HCT116 (cell line): Measurements from ENCODE around the gene SYCP3. TPM values are rescaled to one million over a fixed set of nuclear protein-coding genes. Genes with fewer than 3 reads are reported as not detected.

Experiments used
- ATAC-seq: fragments of 200-7000 bp; cut with Tn5 transposase; 2 replicates; pipeline ENCODE4 v1.9.1; 2020; ENCODE audit warnings: mild to moderate bottlenecking, moderate library complexity
- BruUV-seq: library from RNA; stranded (reverse); fragments of 400-500 nt; replicated peaks from 2 replicates; lab custom pipeline; 2021; lab: Mats Ljungman, UMichigan
- CTCF ChIA-PET: fragments of 300-600 bp; sonication (Branson Sonifier 250); formaldehyde crosslinking; loops from one replicate; lab custom pipeline; 2021; ENCODE audit warnings: antibody characterized with exemption; lab: Charles Lee
- POLR2A ChIA-PET: fragments of 300-600, 350-600 bp; sonication (Branson Sonifier 250); formaldehyde crosslinking; loops from one replicate; lab custom pipeline; 2021; ENCODE audit warnings: antibody characterized with exemption; lab: Charles Lee
- RAD21 ChIA-PET, 2 experiments: fragments of 300-600 bp; sonication (Branson Sonifier 250); formaldehyde crosslinking; loops; one replicate each; lab custom pipeline; 2023; ENCODE audit warnings: low total read pairs in 2 of 2; ENCODE audit not compliant: uncharacterized antibody in 2 of 2, unreplicated experiment in 2 of 2, low non-redundant PET in 1 of 2; lab: Charles Lee
- DNase-seq: peaks from one replicate; pipeline ENCODE4 v3.0.0-alpha.2; 2010; ENCODE audit warnings: low read depth, low spot score
- H2AFZ ChIP-seq: fragments of 200-600 bp; shearing (Covaris generic), sonication (generic); 2 replicates; pipeline ENCODE4 v1.6.1; 2017; ENCODE audit warnings: low read depth, mixed run types, mixed read lengths, antibody characterized with exemption, low read length; ENCODE audit not compliant: poor library complexity, severe bottlenecking
- H3K27ac ChIP-seq: 2 replicates; pipeline ENCODE4 v1.5.1; 2012; ENCODE audit warnings: low read depth, low read length
- H3K27me3 ChIP-seq: fragments of 200-600 bp; sonication (generic); 2 replicates; pipeline ENCODE4 v1.6.1; 2016; ENCODE audit warnings: mixed run types, low read length, mixed read lengths; ENCODE audit not compliant: insufficient read depth
- H3K36me3 ChIP-seq, 2 experiments: fragments of 200-500 bp in 1 of 2; fragments of 200-600 bp in 1 of 2; sonication (Bioruptor generic) in 1 of 2; sonication (generic) in 1 of 2; 2 replicates each; pipeline versions ENCODE4 v1.5.1 to v1.6.1; 2014 to 2016; ENCODE audit warnings: low read length in 2 of 2, inconsistent platforms in 1 of 2, mixed read lengths in 1 of 2, mixed run types in 1 of 2; ENCODE audit not compliant: insufficient read depth in 2 of 2, control insufficient read depth in 1 of 2
- H3K4me1 ChIP-seq, 2 experiments: fragments of 200-600 bp in 1 of 2; sonication (generic) in 1 of 2; 2 replicates each; pipeline versions ENCODE4 v1.5.1 to v1.6.1; 2012 to 2017; ENCODE audit warnings: low read length in 2 of 2, inconsistent platforms in 1 of 2, mild to moderate bottlenecking in 1 of 2, mixed read lengths in 1 of 2, mixed run types in 1 of 2, moderate library complexity in 1 of 2; ENCODE audit not compliant: insufficient read depth in 2 of 2, control insufficient read depth in 1 of 2
- H3K4me2 ChIP-seq: fragments of 200-600 bp; sonication (generic); 2 replicates; pipeline ENCODE4 v1.6.1; 2017; ENCODE audit warnings: mixed run types, low read length, mixed read lengths
- H3K4me3 ChIP-seq, 2 experiments: fragments of 200-600 bp in 1 of 2; sonication (generic) in 1 of 2; replicated peaks in 1 of 2; 2 replicates each; pipeline ENCODE4 v1.5.1; 2011 to 2016; ENCODE audit warnings: low read length in 2 of 2, control low read depth in 1 of 2, low read depth in 1 of 2, mild to moderate bottlenecking in 1 of 2, mixed read lengths in 1 of 2, mixed run types in 1 of 2
- H3K79me2 ChIP-seq: fragments of 200-600 bp; sonication (generic); 2 replicates; pipeline ENCODE4 v1.6.1; 2017; ENCODE audit warnings: mild to moderate bottlenecking, mixed run types, low read length, moderate library complexity, mixed read lengths; ENCODE audit not compliant: insufficient read depth
- H3K9ac ChIP-seq: fragments of 200-600 bp; sonication (generic); 2 replicates; pipeline ENCODE4 v1.6.1; 2016; ENCODE audit warnings: low read length, mixed read lengths
- H3K9me2 ChIP-seq: fragments of 200-600 bp; sonication (generic), shearing (Covaris generic); 2 replicates; pipeline ENCODE4 v1.6.1; 2017; ENCODE audit warnings: mixed run types, mild to moderate bottlenecking, moderate library complexity; ENCODE audit not compliant: insufficient read depth
- H3K9me3 ChIP-seq, 2 experiments: fragments of 200-500 bp in 1 of 2; fragments of 200-600 bp in 1 of 2; sonication (Bioruptor generic) in 1 of 2; sonication (generic) in 1 of 2; 2 replicates each; pipeline ENCODE4 v1.6.1; 2014 to 2017; ENCODE audit warnings: low read length in 2 of 2, mixed read lengths in 2 of 2, inconsistent platforms in 1 of 2, low read depth in 1 of 2, mild to moderate bottlenecking in 1 of 2, mixed run types in 1 of 2, moderate library complexity in 1 of 2; ENCODE audit not compliant: control insufficient read depth in 1 of 2, insufficient read depth in 1 of 2
- H4K20me1 ChIP-seq: fragments of 200-600 bp; sonication (generic), shearing (Covaris generic); 2 replicates; pipeline ENCODE4 v1.6.1; 2017; ENCODE audit warnings: mixed run types, mild to moderate bottlenecking, moderate library complexity; ENCODE audit not compliant: insufficient read depth
- CBX3 ChIP-seq: IDR thresholded peaks from 2 replicates; pipeline ENCODE4 v1.6.1; 2012; ENCODE audit warnings: low read depth
- CEBPB ChIP-seq: IDR thresholded peaks from 2 replicates; pipeline ENCODE4 v1.6.1; 2012; ENCODE audit warnings: low read depth
- ELF1 ChIP-seq: IDR thresholded peaks from 2 replicates; pipeline ENCODE4 v1.6.1; 2012; ENCODE audit warnings: low read depth, borderline replicate concordance
- EZH2 ChIP-seq: fragments of 200-600 bp; sonication (generic); IDR thresholded peaks from 2 replicates; pipeline ENCODE4 v1.6.1; 2017; ENCODE audit warnings: antibody characterized with exemption, mixed run types
- EZH2phosphoT487 ChIP-seq: fragments of 200-600 bp; IDR thresholded peaks from 2 replicates; pipeline ENCODE4 v1.6.1; 2018; ENCODE audit warnings: antibody characterized with exemption, borderline replicate concordance
- FOSL1 ChIP-seq: IDR thresholded peaks from 2 replicates; pipeline ENCODE4 v1.6.1; 2012; ENCODE audit warnings: low read depth
- POLR2A ChIP-seq: IDR thresholded peaks from 2 replicates; pipeline ENCODE4 v1.7.0; 2011; ENCODE audit warnings: borderline replicate concordance; ENCODE audit not compliant: insufficient read depth, insufficient read length; ENCODE audit errors: extremely low read depth
- POLR2AphosphoS5 ChIP-seq: IDR thresholded peaks from 2 replicates; pipeline ENCODE4 v1.6.1; 2011; ENCODE audit warnings: mild to moderate bottlenecking, low read depth, low read length, moderate library complexity
- SIN3A ChIP-seq: IDR thresholded peaks from 2 replicates; pipeline ENCODE4 v1.6.1; 2012; ENCODE audit warnings: low read depth
- SP1 ChIP-seq: IDR thresholded peaks from 2 replicates; pipeline ENCODE4 v1.6.1; 2012; ENCODE audit warnings: low read depth
- SRF ChIP-seq: IDR thresholded peaks from 2 replicates; pipeline ENCODE4 v1.6.1; 2012; ENCODE audit warnings: low read depth
- TCF7L2 ChIP-seq: IDR thresholded peaks from 2 replicates; pipeline ENCODE4 v1.7.0; 2011; ENCODE audit warnings: borderline replicate concordance, inconsistent platforms; ENCODE audit not compliant: insufficient read depth, insufficient read length; ENCODE audit errors: extremely low read depth
- YY1 ChIP-seq: IDR thresholded peaks from 2 replicates; pipeline ENCODE4 v1.6.1; 2011; ENCODE audit warnings: low read length, low read depth, moderate library complexity, mild to moderate bottlenecking; ENCODE audit not compliant: insufficient replicate concordance; ENCODE audit errors: extremely low read depth
- ZFX ChIP-seq: fragments of 450-650 bp; IDR thresholded peaks from 2 replicates; pipeline ENCODE4 v1.6.1; 2017
- ZNF274 ChIP-seq: fragments of 200-500 bp; sonication (Bioruptor generic); IDR thresholded peaks from 2 replicates; pipeline ENCODE4 v1.6.1; 2014; ENCODE audit warnings: mild to moderate bottlenecking, low read depth, low read length, inconsistent platforms
- intact Hi-C: fragments of 100-400 bp; cut with micrococcal nuclease; formaldehyde crosslinking; loops from 2 replicates; pipeline ENCODE4 v1.10.0; 2022
- total RNA-seq: library from RNA; stranded (reverse); gene quantifications from one replicate; pipeline ENCODE4 v1.2.1, GENCODE V29; 2021; ENCODE audit not compliant: unreplicated experiment
- TF ChIP-seq, protein P1 (sequence below), 3 experiments: fragments of 200-600 bp in 1 of 3; sonication (generic) in 1 of 3; IDR thresholded peaks in 2 of 3; conservative IDR thresholded peaks in 1 of 3; 2 replicates each; pipeline ENCODE4 v1.5.1; 2012 to 2017; ENCODE audit warnings: low read depth in 2 of 3, low read length in 2 of 3, antibody characterized with exemption in 1 of 3, borderline replicate concordance in 1 of 3, control low read depth in 1 of 3, mild to moderate bottlenecking in 1 of 3, mixed read lengths in 1 of 3, mixed run types in 1 of 3, moderate library complexity in 1 of 3; ENCODE audit not compliant: insufficient read depth in 1 of 3
- TF ChIP-seq, protein P2 (sequence below): IDR thresholded peaks from 2 replicates; pipeline ENCODE4 v1.6.1; 2012; ENCODE audit warnings: low read depth
- TF ChIP-seq, protein P3 (sequence below): IDR thresholded peaks from 2 replicates; pipeline ENCODE4 v1.6.1; 2012
- TF ChIP-seq, protein P4 (sequence below): IDR thresholded peaks from 2 replicates; pipeline ENCODE4 v1.6.1; 2011; ENCODE audit warnings: mild to moderate bottlenecking, low read length, moderate library complexity; ENCODE audit not compliant: insufficient replicate concordance; ENCODE audit errors: extremely low read depth
- TF ChIP-seq, protein P5 (sequence below): IDR thresholded peaks from 2 replicates; pipeline ENCODE4 v1.6.1; 2012

Gene SYCP3
- total RNA-seq, 1 experiment from 2014 or later = not detected

DNA sequence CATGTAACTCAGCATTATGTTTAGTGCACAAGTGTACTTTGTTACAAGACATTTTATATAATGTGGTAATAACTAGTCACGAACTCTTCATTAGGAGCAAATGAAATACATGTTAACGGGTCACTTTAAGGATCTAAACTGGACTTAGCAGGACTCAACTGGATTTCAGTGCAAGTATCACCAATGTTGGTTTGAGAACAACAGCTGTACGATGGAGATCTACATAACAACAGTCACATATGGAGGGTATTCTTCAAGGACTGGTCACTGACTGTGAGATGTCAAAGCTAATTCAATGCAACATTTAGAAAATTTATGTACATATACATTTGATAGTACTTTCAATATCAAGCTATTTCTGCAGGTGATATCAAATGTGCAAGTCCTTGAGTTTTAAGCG lies 22.5 kb upstream of the SYCP3 start:
- no peak overlapping the region for H3K9ac ChIP-seq
- H2AFZ ChIP-seq = no peak overlapping the region
- H3K9me2 ChIP-seq = no peaks in the 10 kb centered on the region
- no peaks in the 10 kb centered on the region for H3K4me1 ChIP-seq
- BruUV-seq = no TSS peak
- H3K79me2 ChIP-seq = no peaks in the 10 kb centered on the region
- no peak overlapping the region for H3K4me3 ChIP-seq
- no peaks in the 10 kb centered on the region for H4K20me1 ChIP-seq
- peaks cover 0 to 10% of the 10 kb centered on the region in 2 experiments; a peak in 1 of 4 replicates for H3K36me3 ChIP-seq
- ATAC-seq (no peak), DNase-seq (no peak)
- ChIA-PET POLR2A (no interaction called here), CTCF (interaction anchor here (1.5 kb wide), 1 partner anchor 12 kb away, joined by 4 read pairs; no protein-coding TSS in a partner anchor), RAD21 (no interaction called here)
- intact Hi-C loops = no loop called here
- no peak overlapping the region for H3K4me2 ChIP-seq
- H3K27ac ChIP-seq = no peak overlapping the region
- TF ChIP-seq ZFX (no peak), FOSL1 (no peak), EZH2 (no peak), CBX3 (no peak), SIN3A (no peak), YY1 (no peak), ZNF274 (no peak), POLR2A (no peak), EZH2phosphoT487 (no peak), CEBPB (no peak), ELF1 (no peak), SRF (no peak), SP1 (no peak), TCF7L2 (no peak), POLR2AphosphoS5 (no peak)
- TF ChIP-seq, protein P1, sequence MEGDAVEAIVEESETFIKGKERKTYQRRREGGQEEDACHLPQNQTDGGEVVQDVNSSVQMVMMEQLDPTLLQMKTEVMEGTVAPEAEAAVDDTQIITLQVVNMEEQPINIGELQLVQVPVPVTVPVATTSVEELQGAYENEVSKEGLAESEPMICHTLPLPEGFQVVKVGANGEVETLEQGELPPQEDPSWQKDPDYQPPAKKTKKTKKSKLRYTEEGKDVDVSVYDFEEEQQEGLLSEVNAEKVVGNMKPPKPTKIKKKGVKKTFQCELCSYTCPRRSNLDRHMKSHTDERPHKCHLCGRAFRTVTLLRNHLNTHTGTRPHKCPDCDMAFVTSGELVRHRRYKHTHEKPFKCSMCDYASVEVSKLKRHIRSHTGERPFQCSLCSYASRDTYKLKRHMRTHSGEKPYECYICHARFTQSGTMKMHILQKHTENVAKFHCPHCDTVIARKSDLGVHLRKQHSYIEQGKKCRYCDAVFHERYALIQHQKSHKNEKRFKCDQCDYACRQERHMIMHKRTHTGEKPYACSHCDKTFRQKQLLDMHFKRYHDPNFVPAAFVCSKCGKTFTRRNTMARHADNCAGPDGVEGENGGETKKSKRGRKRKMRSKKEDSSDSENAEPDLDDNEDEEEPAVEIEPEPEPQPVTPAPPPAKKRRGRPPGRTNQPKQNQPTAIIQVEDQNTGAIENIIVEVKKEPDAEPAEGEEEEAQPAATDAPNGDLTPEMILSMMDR (IDR thresholded peaks at IDR 0.05 in 2 of 3, conservative IDR thresholded peaks at IDR 0.05 in 1 of 3; ENCODE audit: borderline replicate concordance in 1 of 3, insufficient read depth in 1 of 3, low read depth in 2 of 3, low read length in 2 of 3) = no peak
- TF ChIP-seq, protein P2, sequence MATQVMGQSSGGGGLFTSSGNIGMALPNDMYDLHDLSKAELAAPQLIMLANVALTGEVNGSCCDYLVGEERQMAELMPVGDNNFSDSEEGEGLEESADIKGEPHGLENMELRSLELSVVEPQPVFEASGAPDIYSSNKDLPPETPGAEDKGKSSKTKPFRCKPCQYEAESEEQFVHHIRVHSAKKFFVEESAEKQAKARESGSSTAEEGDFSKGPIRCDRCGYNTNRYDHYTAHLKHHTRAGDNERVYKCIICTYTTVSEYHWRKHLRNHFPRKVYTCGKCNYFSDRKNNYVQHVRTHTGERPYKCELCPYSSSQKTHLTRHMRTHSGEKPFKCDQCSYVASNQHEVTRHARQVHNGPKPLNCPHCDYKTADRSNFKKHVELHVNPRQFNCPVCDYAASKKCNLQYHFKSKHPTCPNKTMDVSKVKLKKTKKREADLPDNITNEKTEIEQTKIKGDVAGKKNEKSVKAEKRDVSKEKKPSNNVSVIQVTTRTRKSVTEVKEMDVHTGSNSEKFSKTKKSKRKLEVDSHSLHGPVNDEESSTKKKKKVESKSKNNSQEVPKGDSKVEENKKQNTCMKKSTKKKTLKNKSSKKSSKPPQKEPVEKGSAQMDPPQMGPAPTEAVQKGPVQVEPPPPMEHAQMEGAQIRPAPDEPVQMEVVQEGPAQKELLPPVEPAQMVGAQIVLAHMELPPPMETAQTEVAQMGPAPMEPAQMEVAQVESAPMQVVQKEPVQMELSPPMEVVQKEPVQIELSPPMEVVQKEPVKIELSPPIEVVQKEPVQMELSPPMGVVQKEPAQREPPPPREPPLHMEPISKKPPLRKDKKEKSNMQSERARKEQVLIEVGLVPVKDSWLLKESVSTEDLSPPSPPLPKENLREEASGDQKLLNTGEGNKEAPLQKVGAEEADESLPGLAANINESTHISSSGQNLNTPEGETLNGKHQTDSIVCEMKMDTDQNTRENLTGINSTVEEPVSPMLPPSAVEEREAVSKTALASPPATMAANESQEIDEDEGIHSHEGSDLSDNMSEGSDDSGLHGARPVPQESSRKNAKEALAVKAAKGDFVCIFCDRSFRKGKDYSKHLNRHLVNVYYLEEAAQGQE = no peak
- TF ChIP-seq, protein P3, sequence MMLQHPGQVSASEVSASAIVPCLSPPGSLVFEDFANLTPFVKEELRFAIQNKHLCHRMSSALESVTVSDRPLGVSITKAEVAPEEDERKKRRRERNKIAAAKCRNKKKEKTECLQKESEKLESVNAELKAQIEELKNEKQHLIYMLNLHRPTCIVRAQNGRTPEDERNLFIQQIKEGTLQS = no peak
- TF ChIP-seq, protein P4, sequence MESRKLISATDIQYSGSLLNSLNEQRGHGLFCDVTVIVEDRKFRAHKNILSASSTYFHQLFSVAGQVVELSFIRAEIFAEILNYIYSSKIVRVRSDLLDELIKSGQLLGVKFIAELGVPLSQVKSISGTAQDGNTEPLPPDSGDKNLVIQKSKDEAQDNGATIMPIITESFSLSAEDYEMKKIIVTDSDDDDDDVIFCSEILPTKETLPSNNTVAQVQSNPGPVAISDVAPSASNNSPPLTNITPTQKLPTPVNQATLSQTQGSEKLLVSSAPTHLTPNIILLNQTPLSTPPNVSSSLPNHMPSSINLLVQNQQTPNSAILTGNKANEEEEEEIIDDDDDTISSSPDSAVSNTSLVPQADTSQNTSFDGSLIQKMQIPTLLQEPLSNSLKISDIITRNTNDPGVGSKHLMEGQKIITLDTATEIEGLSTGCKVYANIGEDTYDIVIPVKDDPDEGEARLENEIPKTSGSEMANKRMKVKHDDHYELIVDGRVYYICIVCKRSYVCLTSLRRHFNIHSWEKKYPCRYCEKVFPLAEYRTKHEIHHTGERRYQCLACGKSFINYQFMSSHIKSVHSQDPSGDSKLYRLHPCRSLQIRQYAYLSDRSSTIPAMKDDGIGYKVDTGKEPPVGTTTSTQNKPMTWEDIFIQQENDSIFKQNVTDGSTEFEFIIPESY = no peak
- TF ChIP-seq, protein P5, sequence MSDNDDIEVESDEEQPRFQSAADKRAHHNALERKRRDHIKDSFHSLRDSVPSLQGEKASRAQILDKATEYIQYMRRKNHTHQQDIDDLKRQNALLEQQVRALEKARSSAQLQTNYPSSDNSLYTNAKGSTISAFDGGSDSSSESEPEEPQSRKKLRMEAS = no peak
- H3K9me3 ChIP-seq = no peaks in the 10 kb centered on the region
- no peaks in the 10 kb centered on the region for H3K27me3 ChIP-seq
